Caco-2 (cell line): Measurements from ENCODE around the gene RFX5. TPM values are rescaled to one million over a fixed set of nuclear protein-coding genes. Genes with fewer than 3 reads are reported as not detected.

Experiments used
- BruUV-seq: library from RNA; stranded (reverse); fragments of 400-500 nt; replicated peaks from 2 replicates; lab custom pipeline; 2021; lab: Mats Ljungman, UMichigan
- CTCF ChIA-PET: fragments of 300-600 bp; sonication (Branson Sonifier 250); formaldehyde crosslinking; loops from one replicate; lab custom pipeline; 2022; ENCODE audit warnings: antibody characterized with exemption; lab: Charles Lee
- POLR2A ChIA-PET: fragments of 300-600 bp; sonication (Branson Sonifier 250); formaldehyde crosslinking; loops from one replicate; lab custom pipeline; 2022; ENCODE audit warnings: antibody characterized with exemption; lab: Charles Lee
- DNase-seq, 2 experiments: peaks; one replicate each; pipeline versions ENCODE4 v3.0.0 to v3.0.0-alpha.2; 2020 to 2022
- H3K27me3 ChIP-seq: replicated peaks from 2 replicates; pipeline ENCODE4 v1.6.0; 2011; ENCODE audit warnings: low read length; ENCODE audit not compliant: control insufficient read depth, insufficient read depth
- H3K36me3 ChIP-seq: 2 replicates; pipeline ENCODE4 v1.5.1; 2011; ENCODE audit warnings: low read length; ENCODE audit not compliant: control insufficient read depth, insufficient read depth
- H3K4me1 ChIP-seq: fragments of 250-450 bp; sonication (Bioruptor Pico); 2 replicates; pipeline ENCODE4 v1.5.1; 2020; ENCODE audit warnings: mild to moderate bottlenecking
- H3K4me3 ChIP-seq: 2 replicates; pipeline ENCODE4 v1.5.1; 2011; ENCODE audit warnings: low read depth, mild to moderate bottlenecking, control low read depth, low read length
- H3K9me3 ChIP-seq: fragments of 250-450 bp; sonication (Bioruptor Pico); 2 replicates; pipeline ENCODE4 v1.5.1; 2020; ENCODE audit warnings: mild to moderate bottlenecking, moderate library complexity
- H3K27ac Mint-ChIP-seq: one replicate; pipeline ENCODE4 v1.8.0; 2022; ENCODE audit warnings: mixed read lengths; ENCODE audit not compliant: unreplicated experiment
- H3K27me3 Mint-ChIP-seq: one replicate; pipeline ENCODE4 v1.8.0; 2022; ENCODE audit warnings: mixed read lengths; ENCODE audit not compliant: insufficient read depth, unreplicated experiment
- H3K36me3 Mint-ChIP-seq: one replicate; pipeline ENCODE4 v1.8.0; 2022; ENCODE audit warnings: mild to moderate bottlenecking, mixed read lengths; ENCODE audit not compliant: insufficient read depth, unreplicated experiment
- H3K4me1 Mint-ChIP-seq: one replicate; pipeline ENCODE4 v1.8.0; 2022; ENCODE audit warnings: low read depth, mixed read lengths; ENCODE audit not compliant: unreplicated experiment
- H3K4me3 Mint-ChIP-seq: one replicate; pipeline ENCODE4 v1.8.0; 2022; ENCODE audit warnings: mild to moderate bottlenecking, moderate library complexity, mixed read lengths; ENCODE audit not compliant: unreplicated experiment
- H3K9me3 Mint-ChIP-seq: one replicate; pipeline ENCODE4 v1.8.0; 2022; ENCODE audit warnings: mixed read lengths; ENCODE audit not compliant: unreplicated experiment
- intact Hi-C: fragments of 100-400 bp; cut with micrococcal nuclease; formaldehyde crosslinking; loops from one replicate; pipeline ENCODE4 v1.10.0; 2022; ENCODE audit not compliant: unreplicated experiment
- total RNA-seq: library from RNA; stranded (reverse); gene quantifications from 2 replicates; pipeline ENCODE4 v1.2.3, GENCODE V29; 2022
- TF ChIP-seq, protein P1 (sequence below), 2 experiments: fragments of 200-600 bp in 1 of 2; IDR thresholded peaks; 1 replicate in 1 of 2; 2 replicates in 1 of 2; pipeline versions ENCODE4 v1.5.1 to v1.8.0; 2011 to 2022; ENCODE audit warnings: antibody characterized with exemption in 1 of 2, control low read depth in 1 of 2, inconsistent platforms in 1 of 2, low read depth in 1 of 2, low read length in 1 of 2, mild to moderate bottlenecking in 1 of 2, moderate library complexity in 1 of 2; ENCODE audit not compliant: insufficient read depth in 1 of 2, severe bottlenecking in 1 of 2, unreplicated experiment in 1 of 2

The RFX5 gene
- total RNA-seq, 1 experiment from 2014 or later, result 23.3 TPM

DNA sequence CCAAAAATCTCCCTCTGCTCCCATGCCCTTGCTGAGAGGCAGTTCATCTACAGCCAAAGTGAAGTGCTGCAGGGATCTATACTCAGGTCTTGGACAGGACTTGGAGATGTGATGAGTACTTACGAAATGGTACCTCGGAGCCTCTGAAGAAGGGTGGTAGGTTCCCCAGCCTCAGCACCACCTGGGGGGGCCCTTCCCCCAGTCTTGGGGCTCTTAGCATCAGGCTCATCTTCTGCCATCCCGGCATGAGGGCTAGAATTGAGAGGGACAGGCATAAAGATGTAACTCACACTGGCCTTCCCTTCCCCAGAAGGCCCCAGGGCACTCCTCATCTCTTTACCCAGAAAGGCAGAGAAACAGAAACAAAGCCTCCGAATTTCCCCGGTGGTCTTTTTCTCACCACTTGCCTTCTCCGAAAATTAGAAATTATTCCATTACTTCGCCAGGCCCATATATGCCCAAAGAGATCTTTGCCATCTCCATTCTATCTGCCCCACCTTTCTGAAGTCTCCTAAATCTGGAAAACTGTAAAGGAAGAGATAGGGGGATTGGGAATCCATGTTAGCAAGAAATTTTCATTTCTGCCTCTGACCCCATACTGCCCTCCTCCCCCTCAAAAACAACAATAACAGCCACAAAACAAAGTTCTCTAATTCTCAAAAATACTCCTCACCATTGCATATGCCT lies 827 bp downstream of the RFX5 start:
- TSS peak; percentile 75 for BruUV-seq
- ChIA-PET POLR2A (interaction anchor here (0.6 to 1.0 kb wide), 2 partner anchors 19 to 65 kb away, joined by 3 to 4 read pairs; partner anchors contain the start of gene PI4KB), CTCF (no interaction called here)
- Mint-ChIP-seq H3K4me3 (peak overlapping the region; percentile 93), H3K4me1 (peaks cover 19% of the 10 kb centered on the region), H3K36me3 (peaks cover 14% of the 10 kb centered on the region), H3K27ac (peak overlapping the region; percentile 95), H3K27me3 (no peaks in the 10 kb centered on the region), H3K9me3 (peaks cover 10% of the 10 kb centered on the region)
- Histone ChIP-seq H3K9me3 (peaks cover 8% of the 10 kb centered on the region), H3K27me3 (no peaks in the 10 kb centered on the region), H3K36me3 (no peaks in the 10 kb centered on the region), H3K4me3 (peak overlapping the region; percentile 45), H3K4me1 (peaks cover 6% of the 10 kb centered on the region; the same call in 1 of the 2 replicates)
- intact Hi-C loops, result loop anchor here (5.0 to 10.0 kb wide), 2 partner anchors 49 to 64 kb away; partner anchors contain the start of genes PSMB4 and ZNF687
- DNase-seq, result no peak
- TF ChIP-seq, protein P1, sequence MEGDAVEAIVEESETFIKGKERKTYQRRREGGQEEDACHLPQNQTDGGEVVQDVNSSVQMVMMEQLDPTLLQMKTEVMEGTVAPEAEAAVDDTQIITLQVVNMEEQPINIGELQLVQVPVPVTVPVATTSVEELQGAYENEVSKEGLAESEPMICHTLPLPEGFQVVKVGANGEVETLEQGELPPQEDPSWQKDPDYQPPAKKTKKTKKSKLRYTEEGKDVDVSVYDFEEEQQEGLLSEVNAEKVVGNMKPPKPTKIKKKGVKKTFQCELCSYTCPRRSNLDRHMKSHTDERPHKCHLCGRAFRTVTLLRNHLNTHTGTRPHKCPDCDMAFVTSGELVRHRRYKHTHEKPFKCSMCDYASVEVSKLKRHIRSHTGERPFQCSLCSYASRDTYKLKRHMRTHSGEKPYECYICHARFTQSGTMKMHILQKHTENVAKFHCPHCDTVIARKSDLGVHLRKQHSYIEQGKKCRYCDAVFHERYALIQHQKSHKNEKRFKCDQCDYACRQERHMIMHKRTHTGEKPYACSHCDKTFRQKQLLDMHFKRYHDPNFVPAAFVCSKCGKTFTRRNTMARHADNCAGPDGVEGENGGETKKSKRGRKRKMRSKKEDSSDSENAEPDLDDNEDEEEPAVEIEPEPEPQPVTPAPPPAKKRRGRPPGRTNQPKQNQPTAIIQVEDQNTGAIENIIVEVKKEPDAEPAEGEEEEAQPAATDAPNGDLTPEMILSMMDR (IDR thresholded peaks at IDR 0.05; ENCODE audit: insufficient read depth in 1 of 2, low read depth in 1 of 2, low read length in 1 of 2, severe bottlenecking in 1 of 2, unreplicated experiment in 1 of 2), result no peak

DNA sequence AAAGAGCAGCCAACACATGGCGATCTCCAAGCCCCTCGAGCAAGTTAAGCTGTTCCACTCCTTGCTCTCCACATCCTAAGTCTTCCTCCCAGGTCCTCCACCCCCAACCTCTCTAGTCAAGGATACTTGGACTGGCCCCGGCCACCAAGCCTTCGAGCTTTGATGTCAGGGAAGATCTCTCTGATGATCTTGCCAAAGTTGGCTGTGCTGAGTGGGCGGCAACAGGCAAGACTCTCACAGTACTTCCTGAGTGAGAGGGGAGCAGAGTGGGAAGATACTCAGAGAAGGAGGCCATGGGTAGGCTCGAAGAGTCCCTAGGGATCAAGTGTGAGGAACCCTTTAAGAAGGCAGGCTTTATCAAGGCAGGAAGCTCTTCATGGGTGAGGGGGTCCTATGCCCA lies 2.8 kb downstream of the RFX5 start:
- no peak for DNase-seq
- Mint-ChIP-seq H3K4me3 (no peak overlapping the region), H3K36me3 (peaks cover 14% of the 10 kb centered on the region), H3K4me1 (peaks cover 25% of the 10 kb centered on the region), H3K9me3 (no peaks in the 10 kb centered on the region), H3K27me3 (no peaks in the 10 kb centered on the region), H3K27ac (no peak overlapping the region)
- BruUV-seq, result no TSS peak
- Histone ChIP-seq H3K27me3 (no peaks in the 10 kb centered on the region), H3K4me3 (no peak overlapping the region), H3K4me1 (peaks cover 6% of the 10 kb centered on the region; the same call in 1 of the 2 replicates), H3K9me3 (no peaks in the 10 kb centered on the region), H3K36me3 (no peaks in the 10 kb centered on the region)
- ChIA-PET CTCF (interaction anchor here (0.6 to 1.1 kb wide), 3 partner anchors 33 to 170 kb away, joined by 3 to 4 read pairs (median 4); no protein-coding TSS in a partner anchor), POLR2A (no interaction called here)
- intact Hi-C loops, result loop anchor here (10.0 kb wide), 1 partner anchor 51 kb away; the partner anchor contains the start of gene PSMB4
- TF ChIP-seq, protein P1 (IDR thresholded peaks at IDR 0.05; ENCODE audit: insufficient read depth in 1 of 2, low read depth in 1 of 2, low read length in 1 of 2, severe bottlenecking in 1 of 2, unreplicated experiment in 1 of 2), result no peak

GRCh38 chr1:151343587-151343986 lies 3.5 kb downstream of the RFX5 start:
- Mint-ChIP-seq H3K4me3 (no peak overlapping the region), H3K4me1 (peaks cover 25% of the 10 kb centered on the region), H3K27ac (no peak overlapping the region), H3K27me3 (no peaks in the 10 kb centered on the region), H3K36me3 (peaks cover 14% of the 10 kb centered on the region), H3K9me3 (no peaks in the 10 kb centered on the region)
- Histone ChIP-seq H3K4me3 (no peak overlapping the region), H3K36me3 (no peaks in the 10 kb centered on the region), H3K9me3 (no peaks in the 10 kb centered on the region), H3K4me1 (peaks cover 6% of the 10 kb centered on the region; the same call in 1 of the 2 replicates), H3K27me3 (no peaks in the 10 kb centered on the region)
- intact Hi-C loops, result loop anchor here (10.0 kb wide), 1 partner anchor 51 kb away; the partner anchor contains the start of gene PSMB4
- no peak for DNase-seq
- TF ChIP-seq, protein P1 (IDR thresholded peaks at IDR 0.05; ENCODE audit: insufficient read depth in 1 of 2, low read depth in 1 of 2, low read length in 1 of 2, severe bottlenecking in 1 of 2, unreplicated experiment in 1 of 2), result no peak
- CTCF ChIA-PET, result no interaction called here
- POLR2A ChIA-PET, result no interaction called here
- BruUV-seq, result no TSS peak
